ENCODE measurements around the gene KISS1R. TPM values are rescaled to one million over a fixed set of nuclear protein-coding genes. Genes with fewer than 3 reads are reported as not detected.

Gene KISS1R
- total and polyA plus RNA-seq, 8 donors, result 0.11 to 0.23 (median 0.15) TPM; not detected in 5

- peaks cover 0 to 65% of the 10 kb centered on the region in 2 donors for H3K36me3 ChIP-seq
- H3K27me3 ChIP-seq, result no peaks in the 10 kb centered on the region
- no peak overlapping the region for H3K4me3 ChIP-seq
- ATAC-seq (no peak), DNase-seq (no peak)
- H3K27ac ChIP-seq, result no peak overlapping the region
- no peaks in the 10 kb centered on the region for H3K9me3 ChIP-seq
- peaks cover 0 to 7% of the 10 kb centered on the region in 2 donors for H3K4me1 ChIP-seq
- no peak for TF ChIP-seq CTCF (IDR thresholded peaks at IDR 0.05)
- intact Hi-C loops (cut with DNase I), result no loop called here
Measured at GRCh38 chr19:899336-900042, 17.6 kb upstream of the KISS1R start.

GRCh38 chr19:900043-900301, 17.2 kb upstream of the KISS1R start:
- ATAC-seq, result no peak
- intact Hi-C loops (cut with DNase I), result no loop called here
- no peak for DNase-seq

DNA sequence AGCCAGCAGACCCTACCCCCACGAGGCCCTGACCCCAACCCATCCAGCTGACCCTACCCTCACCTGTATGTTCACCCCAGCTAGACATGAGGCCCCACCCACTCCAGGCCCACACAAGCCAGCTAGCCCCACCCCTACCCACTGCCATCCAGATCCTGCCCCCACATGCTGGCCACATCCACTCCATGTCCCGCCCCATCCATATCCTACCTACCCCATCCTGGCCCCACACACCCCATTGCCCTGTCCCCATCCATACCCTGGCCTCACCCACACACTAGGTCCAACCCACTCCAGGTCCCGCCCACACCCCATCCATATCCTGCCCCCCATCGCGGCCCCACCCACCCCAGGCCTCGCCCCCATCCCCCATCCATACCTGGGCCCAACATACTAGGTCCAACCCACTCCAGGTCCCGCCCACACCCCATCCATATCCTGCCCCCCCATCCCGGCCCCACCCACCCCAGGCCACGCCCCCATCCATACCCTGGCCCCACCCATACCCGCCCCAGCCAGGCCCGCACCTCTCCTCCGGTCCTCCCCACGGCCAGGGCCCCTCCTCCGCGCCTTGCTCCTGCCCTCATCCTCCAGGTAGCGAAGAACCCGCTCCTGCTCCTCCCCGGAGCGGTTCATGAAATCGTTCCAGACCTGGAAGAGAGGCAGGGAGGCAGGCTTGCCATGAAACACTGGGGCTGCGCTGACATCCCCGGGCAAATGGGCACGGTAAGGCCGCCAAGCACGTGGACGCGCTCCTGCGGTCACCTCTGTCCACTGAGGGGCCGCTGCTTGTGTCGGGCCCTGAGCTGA, 16.6 kb upstream of the KISS1R start:
- peak in 1 of 4 donors; percentile 68 for DNase-seq
- no peak overlapping the region for H3K4me3 ChIP-seq
- ATAC-seq, result peak; percentile 11
- H3K9me3 ChIP-seq, result no peaks in the 10 kb centered on the region
- intact Hi-C loops (cut with DNase I), result no loop called here
- no peak overlapping the region for H3K27ac ChIP-seq
- H3K27me3 ChIP-seq, result no peaks in the 10 kb centered on the region
- TF ChIP-seq CTCF (IDR thresholded peaks at IDR 0.05), result no peak
- peaks cover 0 to 7% of the 10 kb centered on the region in 2 donors for H3K4me1 ChIP-seq
- peaks cover 0 to 68% of the 10 kb centered on the region in 2 donors for H3K36me3 ChIP-seq

More at GRCh38 chr19:900043-900301, 17.2 kb upstream of the KISS1R start:
- Histone ChIP-seq H3K36me3 (peaks cover 0 to 68% of the 10 kb centered on the region in 2 donors), H3K4me1 (peaks cover 0 to 7% of the 10 kb centered on the region in 2 donors), H3K27me3 (no peaks in the 10 kb centered on the region), H3K9me3 (no peaks in the 10 kb centered on the region), H3K4me3 (no peak overlapping the region), H3K27ac (no peak overlapping the region)
- no peak for TF ChIP-seq CTCF (IDR thresholded peaks at IDR 0.05)

- ATAC-seq, result no peak
- DNase-seq, result no peak
- H3K9me3 ChIP-seq, result no peaks in the 10 kb centered on the region
- H3K4me1 ChIP-seq, result peaks cover 0 to 9% of the 10 kb centered on the region in 2 donors
- H3K27me3 ChIP-seq, result no peaks in the 10 kb centered on the region
- no peak overlapping the region for H3K27ac ChIP-seq
- H3K4me3 ChIP-seq, result no peak overlapping the region
- peaks cover 0 to 64% of the 10 kb centered on the region in 2 donors for H3K36me3 ChIP-seq
- intact Hi-C loops (cut with DNase I), result no loop called here
- TF ChIP-seq CTCF (IDR thresholded peaks at IDR 0.05), result no peak
Measured at GRCh38 chr19:901216-902092, 15.7 kb upstream of the KISS1R start.

DNA sequence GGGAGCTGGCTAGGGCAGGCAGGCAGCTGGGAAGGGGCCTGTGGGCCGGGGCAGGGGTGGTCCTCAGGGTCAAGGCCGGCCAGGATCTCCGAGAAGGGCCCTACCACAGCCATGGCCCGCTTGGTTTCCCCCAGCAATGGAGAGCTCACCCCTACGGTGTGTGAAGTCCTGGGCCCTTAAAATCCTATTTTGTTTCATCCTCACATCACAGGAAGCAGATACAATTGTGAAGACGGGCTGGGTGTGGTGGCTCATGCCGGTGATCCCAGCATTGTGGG, 15.1 kb upstream of the KISS1R start:
- H3K4me3 ChIP-seq, result no peak overlapping the region
- peaks cover 0 to 59% of the 10 kb centered on the region in 2 donors for H3K36me3 ChIP-seq
- intact Hi-C loops (cut with DNase I), result no loop called here
- no peak overlapping the region for H3K27ac ChIP-seq
- ATAC-seq (no peak), DNase-seq (no peak)
- TF ChIP-seq CTCF (IDR thresholded peaks at IDR 0.05), result no peak
- no peaks in the 10 kb centered on the region for H3K9me3 ChIP-seq
- no peaks in the 10 kb centered on the region for H3K27me3 ChIP-seq
- H3K4me1 ChIP-seq, result peaks cover 0 to 13% of the 10 kb centered on the region in 2 donors

All from left lung (tissue), 10 donors.